ENCODE measurements around the gene TUBGCP3.

The TUBGCP3 gene

DNA sequence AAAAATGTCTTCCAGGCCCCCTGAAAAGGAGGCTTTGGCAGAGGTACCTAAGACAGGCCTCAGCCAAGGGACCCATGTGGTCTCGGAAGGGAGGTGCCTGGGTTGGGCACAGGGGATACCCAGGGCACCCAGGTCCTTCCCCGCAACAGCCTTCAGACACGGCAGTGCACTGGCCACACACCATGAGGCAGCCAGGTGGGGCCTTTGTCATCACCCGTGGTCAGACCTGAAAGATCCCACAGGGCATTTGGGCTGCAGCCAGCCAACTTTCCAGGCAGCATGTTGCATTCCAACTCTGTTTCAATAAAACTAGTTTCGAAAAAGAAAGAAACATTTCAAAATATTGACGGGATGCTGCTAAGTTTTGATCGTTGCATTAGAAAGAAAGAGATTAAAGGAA, 4.7 kb upstream of the TUBGCP3 start:
- Histone ChIP-seq H3K36me3 (peaks cover 2% of the 10 kb centered on the region), H3K27me3 (no peaks in the 10 kb centered on the region), H3K4me1 (peaks cover 6% of the 10 kb centered on the region), H3K9me3 (no peaks in the 10 kb centered on the region), H3K4me3 (ENCODE audit: low read depth, low read length) (no peak overlapping the region)
- no peak for DNase-seq
- no peak for TF ChIP-seq CTCF (IDR thresholded peaks at IDR 0.05; ENCODE audit: low read depth, low read length)

DNA sequence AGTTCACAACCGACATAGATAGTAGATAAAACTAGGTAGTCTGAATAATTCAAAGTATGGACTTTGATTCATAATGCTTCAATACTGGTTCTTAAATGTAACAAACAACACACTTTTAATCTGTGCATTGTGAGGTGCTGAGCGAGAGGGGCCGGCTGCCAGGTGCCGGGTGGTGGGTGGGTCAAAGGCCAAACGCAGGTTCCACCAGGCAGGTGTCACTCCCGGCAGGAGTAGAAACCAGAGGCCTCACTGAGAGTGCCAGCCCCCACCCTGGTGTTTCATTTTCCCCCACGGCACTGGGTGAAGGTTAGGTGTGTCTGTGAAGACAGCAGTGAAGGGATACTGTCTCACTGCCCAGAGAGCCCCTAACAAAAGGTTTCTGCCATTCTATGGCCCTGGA, 4.2 kb upstream of the TUBGCP3 start:
- TF ChIP-seq CTCF (IDR thresholded peaks at IDR 0.05; ENCODE audit: low read depth, low read length), result no peak
- Histone ChIP-seq H3K4me3 (ENCODE audit: low read depth, low read length) (no peak overlapping the region), H3K36me3 (peaks cover 3% of the 10 kb centered on the region), H3K27me3 (no peaks in the 10 kb centered on the region), H3K9me3 (no peaks in the 10 kb centered on the region), H3K4me1 (peaks cover 6% of the 10 kb centered on the region)
- DNase-seq, result no peak

DNA sequence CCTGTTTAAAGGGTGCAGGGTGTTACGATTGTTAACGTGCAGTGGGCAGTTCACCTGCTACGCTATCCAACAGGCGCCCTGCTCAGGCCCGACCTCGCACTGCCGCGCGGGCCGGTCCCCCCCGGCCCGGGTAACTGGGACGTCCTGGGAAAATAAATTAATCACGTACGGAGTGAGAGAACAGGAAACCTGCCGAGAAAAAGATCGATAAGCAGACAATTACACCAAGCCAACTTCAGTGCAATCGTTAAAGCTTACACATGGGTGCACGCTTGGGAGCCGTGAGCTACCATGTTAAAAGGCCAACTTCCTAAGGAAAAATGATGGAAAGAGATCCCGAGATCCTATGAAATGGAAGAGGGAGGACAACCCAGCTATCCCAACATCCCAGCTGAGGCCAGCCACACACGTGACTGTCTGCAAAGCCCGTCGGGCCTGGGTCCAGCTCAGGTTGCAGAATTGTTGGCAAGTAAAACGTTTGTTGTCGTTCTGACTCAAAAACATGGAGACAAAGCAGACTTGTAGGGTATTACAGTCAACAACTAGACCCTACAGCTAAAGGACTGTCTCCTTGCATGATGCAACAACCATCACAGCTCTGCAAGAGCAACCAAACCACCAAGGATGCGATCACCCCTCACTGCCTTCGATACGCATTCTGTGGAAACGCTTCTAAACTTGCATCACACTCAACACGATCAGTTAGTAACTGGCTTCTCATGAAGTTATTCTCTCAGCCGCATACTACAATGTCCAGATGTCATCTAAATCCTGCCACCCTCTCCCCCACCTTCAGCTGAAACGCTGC, 741 bp upstream of the TUBGCP3 start:
- no peak for DNase-seq
- Histone ChIP-seq H3K4me3 (ENCODE audit: low read depth, low read length) (peak overlapping the region; percentile 82), H3K27me3 (no peaks in the 10 kb centered on the region), H3K36me3 (peaks cover 3% of the 10 kb centered on the region), H3K4me1 (peaks cover 6% of the 10 kb centered on the region), H3K9me3 (no peaks in the 10 kb centered on the region)
- no peak for TF ChIP-seq CTCF (IDR thresholded peaks at IDR 0.05; ENCODE audit: low read depth, low read length)

- Histone ChIP-seq H3K36me3 (peaks cover 6% of the 10 kb centered on the region), H3K4me1 (peaks cover 6% of the 10 kb centered on the region), H3K4me3 (ENCODE audit: low read depth, low read length) (peak overlapping the region; percentile 82), H3K9me3 (no peaks in the 10 kb centered on the region), H3K27me3 (no peaks in the 10 kb centered on the region)
- peak; percentile 13; the same call in 1 of the 2 replicates for TF ChIP-seq CTCF (IDR thresholded peaks at IDR 0.05; ENCODE audit: low read depth, low read length)
- DNase-seq, result peak; percentile 89
Measured at GRCh38 chr13:112587212-112587763, 665 bp downstream of the TUBGCP3 start.

DNA sequence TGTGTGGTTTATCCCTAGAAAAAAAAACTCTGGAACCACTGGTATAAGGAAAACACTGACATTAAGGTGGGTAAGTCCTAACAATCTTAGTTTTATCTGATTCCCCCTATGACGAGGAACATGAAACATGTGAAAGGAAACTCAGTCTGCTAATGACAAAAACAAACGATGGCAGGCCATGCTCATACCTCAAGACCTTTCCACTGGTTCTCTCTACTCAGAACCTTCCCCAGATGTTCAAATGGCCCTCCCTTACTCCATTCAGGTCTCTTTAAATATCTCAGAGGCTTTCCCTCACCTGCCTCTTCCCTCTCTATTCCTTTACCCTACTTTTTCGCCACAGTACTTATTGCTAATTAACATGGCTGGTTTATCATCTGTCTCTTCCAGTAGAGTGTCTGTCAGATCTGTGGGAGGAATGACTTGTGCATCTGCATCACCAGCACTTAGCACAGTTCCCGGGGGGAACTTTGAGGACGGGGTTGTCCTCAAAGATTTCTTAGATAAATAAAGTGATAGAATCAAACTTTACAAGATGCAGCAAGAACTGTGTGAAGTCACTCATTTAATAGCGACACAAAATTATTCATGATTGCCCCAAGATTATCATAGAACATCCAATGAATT, 1.5 kb downstream of the TUBGCP3 start:
- no peaks in the 10 kb centered on the region for H3K27me3 ChIP-seq
- no peaks in the 10 kb centered on the region for H3K9me3 ChIP-seq
- H3K36me3 ChIP-seq, result peaks cover 8% of the 10 kb centered on the region
- DNase-seq, result no peak
- peaks cover 6% of the 10 kb centered on the region for H3K4me1 ChIP-seq
- TF ChIP-seq CTCF (IDR thresholded peaks at IDR 0.05; ENCODE audit: low read depth, low read length), result no peak
- peak overlapping the region; percentile 82 for H3K4me3 ChIP-seq (ENCODE audit: low read depth, low read length)

All from BE2C (cell line).